ENCODE measurements around the gene TMEM151B.

TMEM151B gene

GRCh38 chr6:44238687-44239350, 31.4 kb upstream of the TMEM151B start:
- Mint-ChIP-seq H3K4me1 (ENCODE audit: low read depth) (peaks cover 32% of the 10 kb centered on the region), H3K9me3 (no peaks in the 10 kb centered on the region), H3K36me3 (ENCODE audit: low read depth) (peaks cover 15% of the 10 kb centered on the region), H3K27ac (peak overlapping the region; percentile 72), H3K4me3 (peak overlapping the region; percentile 82), H3K27me3 (no peaks in the 10 kb centered on the region)

- Mint-ChIP-seq H3K4me3 (no peak overlapping the region), H3K36me3 (ENCODE audit: low read depth) (peaks cover 18% of the 10 kb centered on the region)
These were observed 26.9 kb upstream of the TMEM151B start for GRCh38 chr6:44243345-44243744.

GRCh38 chr6:44245391-44245911, 24.8 kb upstream of the TMEM151B start:
- peaks cover 48% of the 10 kb centered on the region for H3K4me1 Mint-ChIP-seq (ENCODE audit: low read depth)
- H3K36me3 Mint-ChIP-seq (ENCODE audit: low read depth) = peaks cover 39% of the 10 kb centered on the region
- H3K27me3 Mint-ChIP-seq = peaks cover 5% of the 10 kb centered on the region
- H3K4me3 Mint-ChIP-seq = peak overlapping the region; percentile 96
- no peaks in the 10 kb centered on the region for H3K9me3 Mint-ChIP-seq
- peak overlapping the region; percentile 100 for H3K27ac Mint-ChIP-seq

More at GRCh38 chr6:44243345-44243744, 26.9 kb upstream of the TMEM151B start:
- Mint-ChIP-seq H3K9me3 (no peaks in the 10 kb centered on the region), H3K27me3 (peaks cover 5% of the 10 kb centered on the region), H3K27ac (no peak overlapping the region), H3K4me1 (ENCODE audit: low read depth) (peaks cover 38% of the 10 kb centered on the region)

GRCh38 chr6:44245912-44246662, 24.2 kb upstream of the TMEM151B start:
- Mint-ChIP-seq H3K36me3 (ENCODE audit: low read depth) (peaks cover 45% of the 10 kb centered on the region), H3K27ac (peak overlapping the region; percentile 100), H3K9me3 (no peaks in the 10 kb centered on the region), H3K4me1 (ENCODE audit: low read depth) (peaks cover 55% of the 10 kb centered on the region), H3K27me3 (peaks cover 5% of the 10 kb centered on the region), H3K4me3 (peak overlapping the region; percentile 96)

DNA sequence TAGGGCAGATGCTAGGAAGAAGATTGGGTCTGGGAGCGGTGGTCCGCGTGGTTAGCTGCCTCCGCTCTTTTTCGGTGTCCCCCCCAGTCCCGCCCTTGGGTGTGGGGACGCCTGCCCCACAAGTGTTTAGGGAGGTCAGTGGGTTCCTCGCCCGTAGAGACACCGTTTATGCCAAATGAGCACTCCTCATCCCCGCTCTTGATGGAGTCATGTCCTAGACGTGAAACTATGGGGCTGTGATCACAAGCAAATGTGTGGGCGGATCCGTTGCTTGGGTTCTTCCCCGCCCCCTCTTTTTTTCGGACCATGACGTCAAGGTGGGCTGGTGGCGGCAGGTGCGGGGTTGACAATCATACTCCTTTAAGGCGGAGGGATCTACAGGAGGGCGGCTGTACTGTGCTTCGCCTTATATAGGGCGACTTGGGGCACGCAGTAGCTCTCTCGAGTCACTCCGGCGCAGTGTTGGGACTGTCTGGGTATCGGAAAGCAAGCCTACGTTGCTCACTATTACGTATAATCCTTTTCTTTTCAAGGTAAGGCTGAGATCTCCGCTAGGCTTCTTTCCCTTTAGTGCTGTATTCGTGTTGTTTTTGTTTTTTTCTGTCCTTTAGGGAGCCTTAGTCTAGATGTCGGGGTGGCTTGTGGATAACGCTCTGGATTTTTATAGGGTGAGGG, 23.4 kb upstream of the TMEM151B start, which contains the start of gene HSP90AB1:
HSP90AB1 (plus strand) TSS at position 439 of the 675 bp plus-strand sequence. CDS start 1,529 bp downstream, outside the sequence.
- peaks cover 5% of the 10 kb centered on the region for H3K27me3 Mint-ChIP-seq
- H3K27ac Mint-ChIP-seq = peak within 1 kb of the TSS; percentile 100
- H3K9me3 Mint-ChIP-seq = no peaks in the 10 kb centered on the region
- peaks cover 52% of the 10 kb centered on the region for H3K36me3 Mint-ChIP-seq (ENCODE audit: low read depth)
- peaks cover 62% of the 10 kb centered on the region for H3K4me1 Mint-ChIP-seq (ENCODE audit: low read depth)
- peak within 1 kb of the TSS; percentile 96 for H3K4me3 Mint-ChIP-seq

GRCh38 chr6:44247338-44248302, 22.6 kb upstream of the TMEM151B start:
- H3K27me3 Mint-ChIP-seq = peaks cover 5% of the 10 kb centered on the region
- H3K4me1 Mint-ChIP-seq (ENCODE audit: low read depth) = peaks cover 70% of the 10 kb centered on the region
- peak overlapping the region; percentile 96 for H3K4me3 Mint-ChIP-seq
- H3K27ac Mint-ChIP-seq = peak overlapping the region; percentile 100
- H3K9me3 Mint-ChIP-seq = no peaks in the 10 kb centered on the region
- H3K36me3 Mint-ChIP-seq (ENCODE audit: low read depth) = peaks cover 61% of the 10 kb centered on the region

GRCh38 chr6:44248579-44248978, 21.7 kb upstream of the TMEM151B start:
- no peaks in the 10 kb centered on the region for H3K9me3 Mint-ChIP-seq
- H3K4me1 Mint-ChIP-seq (ENCODE audit: low read depth) = peaks cover 80% of the 10 kb centered on the region
- H3K4me3 Mint-ChIP-seq = peak overlapping the region; percentile 96
- peaks cover 70% of the 10 kb centered on the region for H3K36me3 Mint-ChIP-seq (ENCODE audit: low read depth)
- peaks cover 5% of the 10 kb centered on the region for H3K27me3 Mint-ChIP-seq
- peak overlapping the region; percentile 100 for H3K27ac Mint-ChIP-seq

GRCh38 chr6:44249082-44249748, 21.0 kb upstream of the TMEM151B start:
- Mint-ChIP-seq H3K4me1 (ENCODE audit: low read depth) (peaks cover 85% of the 10 kb centered on the region), H3K4me3 (peak overlapping the region; percentile 96), H3K27ac (peak overlapping the region; percentile 100), H3K36me3 (ENCODE audit: low read depth) (peaks cover 77% of the 10 kb centered on the region), H3K27me3 (peaks cover 5% of the 10 kb centered on the region), H3K9me3 (no peaks in the 10 kb centered on the region)

GRCh38 chr6:44250067-44250717, 20.1 kb upstream of the TMEM151B start:
- Mint-ChIP-seq H3K36me3 (ENCODE audit: low read depth) (peaks cover 86% of the 10 kb centered on the region), H3K27ac (peak overlapping the region; percentile 100), H3K27me3 (peaks cover 5% of the 10 kb centered on the region), H3K9me3 (no peaks in the 10 kb centered on the region), H3K4me3 (peak overlapping the region; percentile 96), H3K4me1 (ENCODE audit: low read depth) (peaks cover 90% of the 10 kb centered on the region)

GRCh38 chr6:44250718-44251123, 19.5 kb upstream of the TMEM151B start:
- Mint-ChIP-seq H3K4me3 (peak overlapping the region; percentile 96), H3K4me1 (ENCODE audit: low read depth) (peaks cover 90% of the 10 kb centered on the region), H3K27ac (peak overlapping the region; percentile 100), H3K27me3 (peaks cover 5% of the 10 kb centered on the region), H3K9me3 (no peaks in the 10 kb centered on the region), H3K36me3 (ENCODE audit: low read depth) (peaks cover 92% of the 10 kb centered on the region)

GRCh38 chr6:44251576-44252524, 18.4 kb upstream of the TMEM151B start:
- H3K27ac Mint-ChIP-seq = peak overlapping the region; percentile 100
- H3K36me3 Mint-ChIP-seq (ENCODE audit: low read depth) = peaks cover 96% of the 10 kb centered on the region
- peaks cover 95% of the 10 kb centered on the region for H3K4me1 Mint-ChIP-seq (ENCODE audit: low read depth)
- H3K27me3 Mint-ChIP-seq = peaks cover 3% of the 10 kb centered on the region
- peak overlapping the region; percentile 96 for H3K4me3 Mint-ChIP-seq
- no peaks in the 10 kb centered on the region for H3K9me3 Mint-ChIP-seq

Data from stimulated activated naive CD8-positive, alpha-beta T cell treated with anti-CD3 and anti-CD28 coated beads, Interleukin-15, Interleukin-2, amounts not matched to agents 100 ng/mL and 50 ng/mL, for 24 hours (primary cell).